Heart left ventricle (tissue), 16 donors: ENCODE results near the gene LHX6. TPM values are rescaled to one million over a fixed set of nuclear protein-coding genes. Genes with fewer than 3 reads are reported as not detected.

Experiments
- ATAC-seq, 4 donors: fragments of 200-7000 bp; cut with Tn5 transposase; one replicate each; pipeline ENCODE4 v1.9.1; 2020 to 2022; ENCODE audit warnings: moderate library complexity in 4 of 4, mild to moderate bottlenecking in 3 of 4, moderate number of reproducible peaks in 1 of 4
- DNase-seq, 5 donors: peaks; one replicate each; pipeline ENCODE4 v3.0.0-alpha.2; 2020
- H3K27ac ChIP-seq, 12 donors: fragments of 200-600 bp; sonication (generic) in 4 of 12; one replicate each; pipeline versions ENCODE4 v1.5.0 to v1.8.0; 2016 to 2022; ENCODE audit warnings: mild to moderate bottlenecking in 2 of 12
- H3K27me3 ChIP-seq, 9 donors: fragments of 200-600 bp; sonication (generic) in 2 of 9; one replicate each; pipeline versions ENCODE4 v1.5.1 to v1.8.0; 2016 to 2022; ENCODE audit warnings: mild to moderate bottlenecking in 3 of 9
- H3K36me3 ChIP-seq, 9 donors: fragments of 200-600 bp; sonication (generic) in 2 of 9; one replicate each; pipeline versions ENCODE4 v1.5.0 to v1.8.0; 2018 to 2022; ENCODE audit warnings: mild to moderate bottlenecking in 2 of 9
- H3K4me1 ChIP-seq, 12 donors: fragments of 200-600 bp; sonication (generic) in 4 of 12; one replicate each; pipeline versions ENCODE4 v1.5.0 to v1.8.0; 2016 to 2022; ENCODE audit warnings: mild to moderate bottlenecking in 3 of 12
- H3K4me3 ChIP-seq, 12 donors: fragments of 200-600 bp; sonication (generic) in 4 of 12; one replicate each; pipeline versions ENCODE4 v1.5.0 to v1.8.0; 2017 to 2022; ENCODE audit warnings: mild to moderate bottlenecking in 9 of 12, moderate library complexity in 4 of 12
- H3K9me3 ChIP-seq, 12 donors: fragments of 200-600 bp; sonication (generic) in 4 of 12; one replicate each; pipeline versions ENCODE4 v1.5.0 to v1.8.0; 2016 to 2022; ENCODE audit warnings: mild to moderate bottlenecking in 1 of 12
- CTCF ChIP-seq, 12 donors: fragments of 200-600 bp; sonication (generic) in 4 of 12; IDR thresholded peaks; one replicate each; pipeline versions ENCODE4 v1.5.0 to v1.8.0; 2018 to 2022; ENCODE audit warnings: antibody characterized with exemption in 12 of 12, mild to moderate bottlenecking in 5 of 12
- POLR2A ChIP-seq, 2 donors: fragments of 450-650 bp; IDR thresholded peaks; one replicate each; pipeline ENCODE4 v1.6.1; 2017; ENCODE audit warnings: antibody characterized with exemption in 2 of 2, mild to moderate bottlenecking in 2 of 2, moderate library complexity in 2 of 2
- WGBS, 4 donors: extraction: QIAGEN DNeasy Blood & Tissue Kit in 2 of 4; methylation state at CpG; one replicate each; pipeline versions ENCODE4 v1.1.5 to v1.1.7; 2013 to 2018; 5-methylcytosine and 5-hydroxymethylcytosine counted together
- intact Hi-C, 10 donors: fragments of 100-400 bp; cut with DNase I; formaldehyde crosslinking; loops; one replicate each; pipeline versions ENCODE4 v1.11.1 to v1.14.2; 2022
- polyA plus RNA-seq, 2 donors: library from polyadenylated mRNA; stranded (reverse); fragments of 200-250 nt; gene quantifications; one replicate each; pipeline ENCODE4 v1.2.3, GENCODE V29; 2013
- total RNA-seq, 9 donors: library from RNA; depleted of rRNA in 2 of 9; stranded (reverse); fragments of >200 nt in 2 of 9; fragmentation: NEBNext Ultra II Directional in 3 of 9; extraction: Animal tissue kit (Norgen Biotek cat#: 25700) in 3 of 9; gene quantifications; one replicate each; pipeline versions ENCODE4 v1.1.0 to v1.2.4, GENCODE V29; 2016 to 2023
- donor health status: ischemic (EF 13 %, LVEDD 7.1; RV severe dilation, severe dysfunction).
- donor health status: healthy with polysubstance abuse.
- donor health status: DM: no; HTN: yes; CAD: no.
- donor health status: DM: no; HTN: no; CAD: no.
- donor health status: ischemic (EF 25% LVEDD 6.9; RV normal size, moderate dysfunction).
- donor health status: ischemic (EF 25% LVEDD 5.7; RV mildly dilated, moderate dysfunction).
- donor health status: healthy.
- donor health status: DM: yes; HTN: yes; CAD: no.
- donor health status: ischemic (EF 35%, LVEDD 5.7; RV mildly dilated, moderate dysfunction).
- donor health status: nonischemic (EF 11% LVEDD 7.7; RV severe dilation, severe dysfunction).
- donor health status: DM: yes; HTN: yes; CAD: no.
- donor health status: PGD.
- donor health status: ischemic (EF 29% LVEDD 5.4; RV normal size, mild dysfunction).
- donor health status: nonischemic (EF 23%, LVEDD 6.1; RV moderate dilation, normal function).

Gene LHX6
- total and polyA plus RNA-seq, 11 donors = 2.9 to 11.2 (median 6.5) TPM

- 82 to 88% (median 85%) methylated on average over 5 of the region's 5 CpGs for WGBS, 4 donors
- H3K27me3 ChIP-seq = peaks cover 0 to 17% (median 0%) of the 10 kb centered on the region in 9 donors
- intact Hi-C loops = no loop called here
- TF ChIP-seq CTCF (IDR thresholded peaks at IDR 0.05) (no peak), POLR2A (IDR thresholded peaks at IDR 0.05) (no peak)
- DNase-seq (no peak), ATAC-seq (no peak)
- no peaks in the 10 kb centered on the region for H3K9me3 ChIP-seq
- H3K4me3 ChIP-seq = no peak overlapping the region
- H3K36me3 ChIP-seq = no peaks in the 10 kb centered on the region
- H3K27ac ChIP-seq = no peak overlapping the region
- H3K4me1 ChIP-seq = no peaks in the 10 kb centered on the region
Measured at GRCh38 chr9:122179054-122179689, 49.6 kb downstream of the LHX6 start.

GRCh38 chr9:122176916-122177315, 51.8 kb downstream of the LHX6 start:
- no peaks in the 10 kb centered on the region for H3K9me3 ChIP-seq
- TF ChIP-seq POLR2A (IDR thresholded peaks at IDR 0.05) (no peak), CTCF (IDR thresholded peaks at IDR 0.05) (no peak)
- H3K4me1 ChIP-seq = no peaks in the 10 kb centered on the region
- peaks cover 0 to 15% (median 0%) of the 10 kb centered on the region in 9 donors for H3K27me3 ChIP-seq
- H3K4me3 ChIP-seq = no peak overlapping the region
- no peak overlapping the region for H3K27ac ChIP-seq
- DNase-seq (no peak), ATAC-seq (no peak)
- intact Hi-C loops = no loop called here
- H3K36me3 ChIP-seq = no peaks in the 10 kb centered on the region
- WGBS, 4 donors = 81 to 87% (median 85%) methylated on average over 2 of the region's 2 CpGs

GRCh38 chr9:122173670-122174069, 55.1 kb downstream of the LHX6 start:
- Histone ChIP-seq H3K36me3 (no peaks in the 10 kb centered on the region), H3K27me3 (peaks cover 0 to 16% (median 0%) of the 10 kb centered on the region in 9 donors), H3K9me3 (no peaks in the 10 kb centered on the region), H3K4me1 (no peaks in the 10 kb centered on the region), H3K27ac (no peak overlapping the region), H3K4me3 (no peak overlapping the region)
- TF ChIP-seq CTCF (IDR thresholded peaks at IDR 0.05) = no peak
- no peak for TF ChIP-seq POLR2A (IDR thresholded peaks at IDR 0.05)
- intact Hi-C loops = no loop called here
- DNase-seq (no peak), ATAC-seq (no peak)
- 80 to 84% (median 80%) methylated on average over 3 of the region's 3 CpGs for WGBS, 4 donors

DNA sequence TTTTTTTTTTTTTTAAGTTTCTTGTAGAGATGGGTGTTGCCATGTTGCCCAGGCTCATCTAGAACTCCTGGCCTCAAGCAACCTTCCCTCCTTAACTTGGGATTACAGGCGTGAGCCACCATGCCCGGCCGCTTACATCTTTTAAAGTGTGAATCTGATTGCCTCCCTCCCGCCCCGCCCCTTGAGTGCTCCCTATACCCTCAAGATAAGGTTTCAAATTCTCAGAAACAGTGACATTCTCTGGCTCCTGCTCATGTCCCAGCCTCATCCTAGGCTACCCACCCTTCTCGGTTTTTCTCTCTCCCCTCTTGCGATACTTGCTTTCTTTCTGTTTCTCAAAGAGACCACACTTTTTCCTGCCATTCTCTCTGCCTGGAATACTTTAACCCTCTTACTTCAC, 56.6 kb downstream of the LHX6 start:
- Histone ChIP-seq H3K27me3 (peaks cover 0 to 16% (median 0%) of the 10 kb centered on the region in 9 donors), H3K4me3 (no peak overlapping the region), H3K4me1 (no peaks in the 10 kb centered on the region), H3K27ac (no peak overlapping the region), H3K36me3 (no peaks in the 10 kb centered on the region), H3K9me3 (no peaks in the 10 kb centered on the region)
- no peak for DNase-seq
- WGBS, 4 donors = 79 to 84% (median 83%) methylated on average over 7 of the region's 7 CpGs
- TF ChIP-seq CTCF (IDR thresholded peaks at IDR 0.05) = no peak
- TF ChIP-seq POLR2A (IDR thresholded peaks at IDR 0.05) = no peak
- ATAC-seq = no peak
- intact Hi-C loops = no loop called here
